Stimulated activated naive CD8-positive, alpha-beta T cell treated with anti-CD3 and anti-CD28 coated beads, Interleukin-15, amount 100 ng/mL, for 72 hours (primary cell): ENCODE data around the gene USPL1.
A peak's percentile ranks its signal among the peaks of the same experiment; 100 is the strongest.

Experiments used
- ATAC-seq: fragments of 150-1000 bp; cut with Tn5 transposase; 2 replicates; pipeline ENCODE4 v1.10.0; 2021; ENCODE audit warnings: mild to moderate bottlenecking, moderate library complexity
- DNase-seq, 2 donors: peaks; one replicate each; pipeline ENCODE4 v3.0.0; 2021 to 2022
- H3K27ac Mint-ChIP-seq, 2 donors: one replicate each; pipeline ENCODE4 v1.8.0; 2022; ENCODE audit warnings: mild to moderate bottlenecking in 2 of 2, mixed read lengths in 2 of 2, moderate library complexity in 2 of 2
- H3K27me3 Mint-ChIP-seq: one replicate; pipeline ENCODE4 v1.8.0; 2022; ENCODE audit warnings: mixed read lengths
- H3K4me1 Mint-ChIP-seq: one replicate; pipeline ENCODE4 v1.8.0; 2022; ENCODE audit warnings: mild to moderate bottlenecking, mixed read lengths
- H3K4me3 Mint-ChIP-seq, 2 donors: one replicate each; pipeline ENCODE4 v1.8.0; 2022; ENCODE audit warnings: mild to moderate bottlenecking in 2 of 2, mixed read lengths in 2 of 2, moderate library complexity in 1 of 2
- H3K9me3 Mint-ChIP-seq, 2 donors: one replicate each; pipeline ENCODE4 v1.8.0; 2022; ENCODE audit warnings: mixed read lengths in 2 of 2

USPL1 gene

GRCh38 chr13:30696278-30697176 is 78.8 kb downstream of the USPL1 start:
- DNase-seq (no peak), ATAC-seq (peak; percentile 63)
- H3K4me1 Mint-ChIP-seq: peaks cover 14% of the 10 kb centered on the region
- peaks cover 72% of the 10 kb centered on the region for H3K27me3 Mint-ChIP-seq
- H3K4me3 Mint-ChIP-seq: peak overlapping the region; percentile 18 to 75
- H3K9me3 Mint-ChIP-seq: no peaks in the 10 kb centered on the region
- H3K27ac Mint-ChIP-seq: no peak overlapping the region

GRCh38 chr13:30697177-30697953 is 79.6 kb downstream of the USPL1 start:
- ATAC-seq (no peak), DNase-seq (no peak)
- H3K27me3 Mint-ChIP-seq: peaks cover 68% of the 10 kb centered on the region
- no peak overlapping the region for H3K4me3 Mint-ChIP-seq
- H3K27ac Mint-ChIP-seq: peak overlapping the region in 1 of 2 donors; percentile 43
- H3K9me3 Mint-ChIP-seq: no peaks in the 10 kb centered on the region
- peaks cover 14% of the 10 kb centered on the region for H3K4me1 Mint-ChIP-seq

GRCh38 chr13:30697996-30698401 is 80.3 kb downstream of the USPL1 start:
- ATAC-seq: no peak
- H3K4me3 Mint-ChIP-seq: no peak overlapping the region
- peaks cover 14% of the 10 kb centered on the region for H3K4me1 Mint-ChIP-seq
- no peak for DNase-seq
- no peak overlapping the region for H3K27ac Mint-ChIP-seq
- peaks cover 62% of the 10 kb centered on the region for H3K27me3 Mint-ChIP-seq
- H3K9me3 Mint-ChIP-seq: no peaks in the 10 kb centered on the region

- no peak overlapping the region for H3K27ac Mint-ChIP-seq
- peaks cover 14% of the 10 kb centered on the region for H3K4me1 Mint-ChIP-seq
Observed at GRCh38 chr13:30698488-30699005, 80.8 kb downstream of the USPL1 start.

GRCh38 chr13:30700364-30700763 is 82.6 kb downstream of the USPL1 start:
- no peak for DNase-seq
- H3K4me1 Mint-ChIP-seq: peaks cover 14% of the 10 kb centered on the region
- H3K4me3 Mint-ChIP-seq: no peak overlapping the region
- H3K9me3 Mint-ChIP-seq: no peaks in the 10 kb centered on the region
- ATAC-seq: no peak
- H3K27ac Mint-ChIP-seq: no peak overlapping the region
- peaks cover 44% of the 10 kb centered on the region for H3K27me3 Mint-ChIP-seq

More at GRCh38 chr13:30698488-30699005, 80.8 kb downstream of the USPL1 start:
- no peaks in the 10 kb centered on the region for H3K9me3 Mint-ChIP-seq
- peaks cover 57% of the 10 kb centered on the region for H3K27me3 Mint-ChIP-seq
- no peak for ATAC-seq
- H3K4me3 Mint-ChIP-seq: no peak overlapping the region
- no peak for DNase-seq

- no peak overlapping the region for H3K27ac Mint-ChIP-seq
- ATAC-seq: no peak
- no peak overlapping the region for H3K4me3 Mint-ChIP-seq
- H3K27me3 Mint-ChIP-seq: peaks cover 28% of the 10 kb centered on the region
- DNase-seq: no peak
- H3K9me3 Mint-ChIP-seq: no peaks in the 10 kb centered on the region
- H3K4me1 Mint-ChIP-seq: peaks cover 6% of the 10 kb centered on the region
Observed at GRCh38 chr13:30702006-30702405, 84.3 kb downstream of the USPL1 start.

- ATAC-seq (no peak), DNase-seq (no peak)
- H3K27ac Mint-ChIP-seq: no peak overlapping the region
- peaks cover 10% of the 10 kb centered on the region for H3K27me3 Mint-ChIP-seq
- H3K4me1 Mint-ChIP-seq: peaks cover 6% of the 10 kb centered on the region
- no peaks in the 10 kb centered on the region for H3K9me3 Mint-ChIP-seq
- no peak overlapping the region for H3K4me3 Mint-ChIP-seq
Observed at GRCh38 chr13:30704596-30704995, 86.9 kb downstream of the USPL1 start.

- DNase-seq: no peak
Observed at GRCh38 chr13:30705680-30706079, 88.0 kb downstream of the USPL1 start.

GRCh38 chr13:30708541-30708940 is 90.8 kb downstream of the USPL1 start:
- Mint-ChIP-seq H3K9me3 (no peaks in the 10 kb centered on the region), H3K4me1 (peaks cover 12% of the 10 kb centered on the region), H3K4me3 (no peak overlapping the region), H3K27me3 (peaks cover 12% of the 10 kb centered on the region), H3K27ac (no peak overlapping the region)
- DNase-seq (no peak), ATAC-seq (no peak)

More at GRCh38 chr13:30705680-30706079, 88.0 kb downstream of the USPL1 start:
- Mint-ChIP-seq H3K9me3 (no peaks in the 10 kb centered on the region), H3K4me3 (no peak overlapping the region), H3K27me3 (peaks cover 7% of the 10 kb centered on the region), H3K27ac (no peak overlapping the region), H3K4me1 (peaks cover under 1% of the 10 kb centered on the region)
- no peak for ATAC-seq
